Esophagus muscularis mucosa (tissue), 3 donors: Measurements from ENCODE around the gene TMEM190.

Source experiments
- POLR2AphosphoS5 ChIP-seq, 2 donors: sonication (generic); formaldehyde crosslinking; IDR thresholded peaks; one replicate each; pipeline ENCODE4 v1.6.1; 2017; ENCODE audit warnings: antibody characterized with exemption in 2 of 2
- TF ChIP-seq, protein P1 (sequence below), 3 experiments: fragments of 200-600 bp in 2 of 3; fragments of 450-650 bp in 1 of 3; sonication (generic) in 2 of 3; IDR thresholded peaks; one replicate each; pipeline ENCODE4 v1.5.1; 2017 to 2019; ENCODE audit warnings: antibody characterized with exemption in 3 of 3, mild to moderate bottlenecking in 2 of 3, moderate library complexity in 1 of 3

DNA sequence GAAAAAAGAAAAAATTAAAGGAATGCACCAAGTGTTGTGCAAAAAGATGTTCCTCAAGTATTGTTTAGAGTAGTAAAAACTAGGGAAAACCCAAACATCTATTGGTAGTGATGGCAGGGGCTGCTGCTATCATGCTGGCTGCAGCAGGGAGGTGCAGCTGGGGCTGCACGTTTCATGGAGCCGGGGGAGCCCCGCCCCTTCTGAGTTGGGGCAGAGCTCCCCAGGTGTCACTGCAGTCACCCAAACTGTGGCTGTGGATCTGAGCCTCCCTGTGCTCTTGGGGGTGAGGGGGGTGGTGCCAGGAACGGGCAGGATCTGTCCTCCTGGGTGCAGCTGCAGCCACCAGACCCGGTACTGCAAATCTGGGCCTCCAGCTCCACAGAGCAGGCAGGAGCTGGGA is 42.5 kb downstream of the TMEM190 start:
- TF ChIP-seq, protein P1, sequence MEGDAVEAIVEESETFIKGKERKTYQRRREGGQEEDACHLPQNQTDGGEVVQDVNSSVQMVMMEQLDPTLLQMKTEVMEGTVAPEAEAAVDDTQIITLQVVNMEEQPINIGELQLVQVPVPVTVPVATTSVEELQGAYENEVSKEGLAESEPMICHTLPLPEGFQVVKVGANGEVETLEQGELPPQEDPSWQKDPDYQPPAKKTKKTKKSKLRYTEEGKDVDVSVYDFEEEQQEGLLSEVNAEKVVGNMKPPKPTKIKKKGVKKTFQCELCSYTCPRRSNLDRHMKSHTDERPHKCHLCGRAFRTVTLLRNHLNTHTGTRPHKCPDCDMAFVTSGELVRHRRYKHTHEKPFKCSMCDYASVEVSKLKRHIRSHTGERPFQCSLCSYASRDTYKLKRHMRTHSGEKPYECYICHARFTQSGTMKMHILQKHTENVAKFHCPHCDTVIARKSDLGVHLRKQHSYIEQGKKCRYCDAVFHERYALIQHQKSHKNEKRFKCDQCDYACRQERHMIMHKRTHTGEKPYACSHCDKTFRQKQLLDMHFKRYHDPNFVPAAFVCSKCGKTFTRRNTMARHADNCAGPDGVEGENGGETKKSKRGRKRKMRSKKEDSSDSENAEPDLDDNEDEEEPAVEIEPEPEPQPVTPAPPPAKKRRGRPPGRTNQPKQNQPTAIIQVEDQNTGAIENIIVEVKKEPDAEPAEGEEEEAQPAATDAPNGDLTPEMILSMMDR (IDR thresholded peaks at IDR 0.05) = no peak
- TF ChIP-seq POLR2AphosphoS5 (IDR thresholded peaks at IDR 0.05) = no peak
